Heart left ventricle (tissue), 13 donors: ENCODE measurements around the gene FAM83F.

Experiments
- CTCF ChIP-seq, 12 donors: fragments of 200-600 bp; sonication (generic) in 4 of 12; IDR thresholded peaks; one replicate each; pipeline versions ENCODE4 v1.5.0 to v1.8.0; 2018 to 2022; ENCODE audit warnings: antibody characterized with exemption in 12 of 12, mild to moderate bottlenecking in 5 of 12
- POLR2A ChIP-seq, 2 donors: fragments of 450-650 bp; IDR thresholded peaks; one replicate each; pipeline ENCODE4 v1.6.1; 2017; ENCODE audit warnings: antibody characterized with exemption in 2 of 2, mild to moderate bottlenecking in 2 of 2, moderate library complexity in 2 of 2
- donor health status: ischemic (EF 13 %, LVEDD 7.1; RV severe dilation, severe dysfunction).
- donor health status: DM: no; HTN: yes; CAD: no.
- donor health status: DM: no; HTN: no; CAD: no.
- donor health status: ischemic (EF 25% LVEDD 6.9; RV normal size, moderate dysfunction).
- donor health status: ischemic (EF 25% LVEDD 5.7; RV mildly dilated, moderate dysfunction).
- donor health status: ischemic (EF 35%, LVEDD 5.7; RV mildly dilated, moderate dysfunction).
- donor health status: nonischemic (EF 11% LVEDD 7.7; RV severe dilation, severe dysfunction).
- donor health status: DM: yes; HTN: yes; CAD: no.
- donor health status: PGD.
- donor health status: ischemic (EF 29% LVEDD 5.4; RV normal size, mild dysfunction).
- donor health status: nonischemic (EF 23%, LVEDD 6.1; RV moderate dilation, normal function).

DNA sequence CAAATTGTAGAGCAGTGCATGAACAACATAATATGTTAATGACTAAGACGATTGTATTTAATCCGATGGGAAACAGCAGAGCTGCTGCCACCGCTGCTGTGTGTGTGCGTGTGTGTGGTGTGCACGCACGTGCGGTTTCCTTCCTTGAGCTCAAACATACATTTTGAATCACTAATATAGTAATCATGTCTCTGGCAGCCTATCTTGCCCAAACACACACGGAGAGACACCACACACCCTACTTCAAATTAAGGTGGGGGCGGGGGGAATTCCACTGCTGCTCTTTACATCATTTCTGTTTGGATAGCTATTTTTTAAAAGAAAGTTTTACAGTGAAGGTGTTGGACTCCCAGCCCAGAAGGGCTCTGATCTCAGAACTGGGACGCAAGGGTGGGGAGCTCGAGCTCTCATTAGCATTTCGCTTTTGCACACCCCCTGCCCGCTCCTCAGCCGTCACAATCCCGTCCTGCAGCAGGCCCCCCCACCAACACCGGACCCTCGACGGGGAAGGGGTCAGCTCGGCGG lies 651 bp upstream of the FAM83F start:
- no peak for TF ChIP-seq CTCF (IDR thresholded peaks at IDR 0.05)
- TF ChIP-seq POLR2A (IDR thresholded peaks at IDR 0.05), result no peak
